ENCODE results near the gene GRIA4. TPM values are rescaled to one million over a fixed set of nuclear protein-coding genes. Genes with fewer than 3 reads are reported as not detected.

GRIA4 gene
- total and polyA plus RNA-seq, 2 of the 13 experiments (the other 11 are each of a cell fraction or from before 2014, with no cell fraction given), result not detected

DNA sequence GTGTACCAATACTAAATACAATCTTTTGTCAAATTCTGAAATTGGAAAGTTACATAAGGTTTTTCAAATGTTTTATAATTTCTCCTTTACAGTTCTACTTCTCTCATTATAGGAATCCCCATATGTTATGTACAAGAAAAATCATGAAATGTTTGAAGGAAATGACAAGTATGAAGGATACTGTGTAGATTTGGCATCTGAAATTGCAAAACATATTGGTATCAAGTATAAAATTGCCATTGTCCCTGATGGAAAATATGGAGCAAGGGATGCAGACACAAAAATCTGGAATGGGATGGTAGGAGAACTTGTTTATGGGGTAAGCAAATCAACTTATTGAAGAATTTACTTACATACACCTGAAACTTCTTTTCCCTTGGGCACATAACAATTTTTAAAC, 308.7 kb downstream of the GRIA4 start:
- no peak overlapping the region for H3K4me3 ChIP-seq (replicated peaks in 1 of 3; ENCODE audit: insufficient read depth in 1 of 3, low read depth in 2 of 3, low read length in 3 of 3)
- FAIRE-seq (no peak), DNase-seq (ENCODE audit: low spot score) (no peak), ATAC-seq (no peak)
- ChIA-PET CTCF (ENCODE audit: low intra/inter-chr PET ratio, low total read pairs) (no interaction called here), POLR2A (no interaction called here)
- H3K9ac ChIP-seq (ENCODE audit: insufficient read depth, low read depth, low read length), result no peak overlapping the region
- H4K20me1 ChIP-seq (ENCODE audit: insufficient read depth, low read length), result no peaks in the 10 kb centered on the region
- no peaks in the 10 kb centered on the region for H3K27me3 ChIP-seq (ENCODE audit: control insufficient read depth in 1 of 2, insufficient read depth in 2 of 2, low read length in 2 of 2)
- intact Hi-C loops (cut with micrococcal nuclease; ENCODE audit: unreplicated experiment), result no loop called here
- no peaks in the 10 kb centered on the region for H3K4me1 ChIP-seq (ENCODE audit: insufficient read depth, low read length)
- in situ Hi-C loops (cut with HindIII; ENCODE audit: extremely low pct_ligation_motif_present, low pct_unique_long_range_greater_than_20kb), result no loop called here
- H3K4me2 ChIP-seq (ENCODE audit: low read depth, low read length), result no peak overlapping the region
- BruUV-seq (replicated peaks), result no TSS peak
- no peaks in the 10 kb centered on the region for H3K9me3 ChIP-seq (ENCODE audit: low read length)
- no peaks in the 10 kb centered on the region for H3K36me3 ChIP-seq (replicated peaks in 1 of 2; ENCODE audit: control insufficient read depth in 1 of 2, insufficient read depth in 2 of 2, low read length in 2 of 2)
- no peak for TF ChIP-seq NFYB (CRISPR knock-in tag; IDR thresholded peaks at IDR 0.05)
- no peak for TF ChIP-seq ZNF354B (CRISPR knock-in tag; IDR thresholded peaks at IDR 0.05)
- no peak for TF ChIP-seq TEAD3 (CRISPR knock-in tag; optimal IDR thresholded peaks at IDR 0.05; ENCODE audit: borderline replicate concordance)
- no peak for TF ChIP-seq ZNF260 (CRISPR knock-in tag; IDR thresholded peaks at IDR 0.05; ENCODE audit: borderline replicate concordance, low read depth)
- no peak for TF ChIP-seq ZNF256 (CRISPR knock-in tag; conservative IDR thresholded peaks at IDR 0.05)
- no peak for TF ChIP-seq HNF1A (IDR thresholded peaks at IDR 0.05; ENCODE audit: low read depth)
- TF ChIP-seq HNF1A (CRISPR knock-in tag; IDR thresholded peaks at IDR 0.05; ENCODE audit: borderline replicate concordance), result no peak
- TF ChIP-seq PHF21A (CRISPR knock-in tag; IDR thresholded peaks at IDR 0.05), result no peak
- TF ChIP-seq PAWR (CRISPR knock-in tag; IDR thresholded peaks at IDR 0.05; ENCODE audit: borderline replicate concordance), result no peak
- TF ChIP-seq ZNF614 (CRISPR knock-in tag; IDR thresholded peaks at IDR 0.05; ENCODE audit: borderline replicate concordance), result no peak
- TF ChIP-seq MLXIP (CRISPR knock-in tag; IDR thresholded peaks at IDR 0.05; ENCODE audit: borderline replicate concordance), result no peak
- no peak for TF ChIP-seq ZNF142 (CRISPR knock-in tag; IDR thresholded peaks at IDR 0.05)
- H3K79me2 ChIP-seq (ENCODE audit: insufficient read depth, low read length), result no peaks in the 10 kb centered on the region
- H2AFZ ChIP-seq (ENCODE audit: low read length), result no peak overlapping the region
- H3K27ac ChIP-seq (ENCODE audit: extremely low read length, insufficient read depth, low read length), result no peak overlapping the region
